Thymus (tissue), 14 donors: ENCODE data around the gene LIPN. TPM values are rescaled to one million over a fixed set of nuclear protein-coding genes. Genes with fewer than 3 reads are reported as not detected.

Experiments used
- DNase-seq, 9 donors: peaks; one replicate each; pipeline ENCODE4 v3.0.0-alpha.2; 2013; ENCODE audit warnings: low spot score in 9 of 9, low read depth in 6 of 9, missing footprints in 1 of 9
- H3K27ac ChIP-seq, 2 donors: one replicate each; pipeline ENCODE4 v1.5.1; 2013; ENCODE audit warnings: control low read depth in 1 of 2, low read depth in 1 of 2, low read length in 1 of 2, mild to moderate bottlenecking in 1 of 2, moderate library complexity in 1 of 2
- H3K27me3 ChIP-seq, 2 donors: one replicate each; pipeline ENCODE4 v1.5.1; 2013; ENCODE audit warnings: low read length in 1 of 2; ENCODE audit not compliant: control insufficient read depth in 2 of 2, insufficient read depth in 1 of 2
- H3K36me3 ChIP-seq, 2 donors: one replicate each; pipeline ENCODE4 v1.5.1; 2013; ENCODE audit warnings: low read length in 1 of 2, mild to moderate bottlenecking in 1 of 2, moderate library complexity in 1 of 2; ENCODE audit not compliant: control insufficient read depth in 2 of 2, insufficient read depth in 2 of 2
- H3K4me1 ChIP-seq, 2 donors: one replicate each; pipeline ENCODE4 v1.5.1; 2013; ENCODE audit warnings: low read length in 2 of 2; ENCODE audit not compliant: control insufficient read depth in 2 of 2, insufficient read depth in 2 of 2
- H3K4me3 ChIP-seq, 2 donors: one replicate each; pipeline ENCODE4 v1.5.1; 2013; ENCODE audit warnings: low read length in 2 of 2, control low read depth in 1 of 2, mild to moderate bottlenecking in 1 of 2
- H3K9me3 ChIP-seq, 2 donors: one replicate each; pipeline ENCODE4 v1.5.1; 2013; ENCODE audit warnings: low read length in 1 of 2, mild to moderate bottlenecking in 1 of 2; ENCODE audit not compliant: control insufficient read depth in 2 of 2, insufficient read depth in 1 of 2
- WGBS: extraction: QIAGEN DNeasy Blood & Tissue Kit; methylation state at CpG from one replicate; pipeline ENCODE4 v1.1.7; 2013; 5-methylcytosine and 5-hydroxymethylcytosine counted together
- long read RNA-seq, 10 donors: transcript quantifications; one replicate each; lab custom pipeline, GENCODE V29; 2026
- polyA plus RNA-seq: library from polyadenylated mRNA; stranded (reverse); fragments of 200-250 nt; gene quantifications from one replicate; pipeline ENCODE4 v1.2.3, GENCODE V29; 2013
- total RNA-seq: library from RNA; stranded (reverse); fragments of 120-200 nt; gene quantifications from one replicate; pipeline ENCODE4 v1.2.4, GENCODE V29; 2013
- donor health status: healthy.

Gene LIPN
- total RNA-seq (0.09 TPM), polyA plus RNA-seq (0.50 TPM)
- long read RNA-seq, donor 1: 0 reads
- long read RNA-seq, donor 2: 0 reads
- long read RNA-seq, donor 3: 0 reads
- long read RNA-seq, donor 4: 0 reads
- long read RNA-seq, donor 5: 0 reads
- long read RNA-seq, donor 6: 0 reads
- long read RNA-seq, donor 7: 0 reads
- long read RNA-seq, donor 8: 0 reads
- long read RNA-seq, donor 9: 0 reads
- long read RNA-seq, donor 10: 0 reads

GRCh38 chr10:88759366-88760101 lies at the start of gene LIPN:
Gene LIPN, plus strand, starts transcription at chr10:88760020. Its CDS starts 1,386 bp downstream, at chr10:88761406.
- Histone ChIP-seq H3K4me3 (no peak within 1 kb of the TSS), H3K9me3 (no peaks in the 10 kb centered on the region), H3K27ac (no peak within 1 kb of the TSS), H3K27me3 (no peaks in the 10 kb centered on the region), H3K36me3 (no peaks in the 10 kb centered on the region), H3K4me1 (no peaks in the 10 kb centered on the region)
- 93% methylated on average over 7 of the region's 7 CpGs for WGBS
- DNase-seq: peak in 3 of 9 donors; percentile 3 to 29 (median 4)

DNA sequence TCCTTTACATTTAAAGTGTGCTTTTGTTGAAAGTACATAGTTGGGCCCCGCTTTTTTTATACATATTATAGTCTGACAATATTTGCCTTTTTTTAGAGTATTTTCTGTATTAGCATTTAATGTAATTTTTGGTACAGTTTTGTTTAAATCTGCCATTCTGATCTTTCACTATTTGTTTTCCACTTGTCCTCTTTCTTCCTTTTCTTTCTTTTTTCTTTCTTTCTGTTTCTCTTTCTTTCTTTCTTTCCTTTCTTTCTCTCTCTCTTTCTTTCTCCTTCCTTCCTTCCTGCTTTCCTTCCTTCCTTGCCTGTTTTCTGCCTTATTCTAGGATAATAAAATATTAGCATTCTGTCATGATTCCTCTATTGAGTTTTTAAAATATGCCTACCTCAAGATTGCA lies 44.3 kb upstream of the LIPN start:
- no peak for DNase-seq
- Histone ChIP-seq H3K27ac (no peak overlapping the region), H3K9me3 (no peaks in the 10 kb centered on the region), H3K36me3 (no peaks in the 10 kb centered on the region), H3K4me3 (no peak overlapping the region), H3K4me1 (no peaks in the 10 kb centered on the region), H3K27me3 (no peaks in the 10 kb centered on the region)
- WGBS: 99% methylated on average over 1 of the region's 1 CpG

DNA sequence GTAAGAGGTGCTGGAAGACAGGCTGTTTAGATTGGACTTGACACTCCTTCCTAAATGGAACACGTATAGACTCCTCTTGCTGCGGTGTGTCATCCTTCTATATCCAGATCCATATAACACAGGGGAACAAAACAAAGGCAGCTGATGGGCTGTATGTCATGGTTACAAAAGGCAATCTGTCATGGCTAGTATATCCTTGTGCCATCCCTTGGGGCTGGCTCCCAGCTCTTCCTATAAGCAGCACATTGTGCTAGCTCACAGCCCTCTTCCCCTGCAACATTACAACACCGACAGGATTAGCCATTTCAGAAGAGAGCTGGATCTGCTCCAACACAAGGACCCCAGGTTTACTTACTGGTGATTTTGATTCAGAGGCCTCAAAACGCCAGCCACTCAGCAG lies 38.4 kb upstream of the LIPN start:
- Histone ChIP-seq H3K27me3 (no peaks in the 10 kb centered on the region), H3K36me3 (no peaks in the 10 kb centered on the region), H3K9me3 (no peaks in the 10 kb centered on the region), H3K27ac (no peak overlapping the region), H3K4me3 (no peak overlapping the region), H3K4me1 (no peaks in the 10 kb centered on the region)
- no peak for DNase-seq
- WGBS: 96% methylated on average over 4 of the region's 4 CpGs

DNA sequence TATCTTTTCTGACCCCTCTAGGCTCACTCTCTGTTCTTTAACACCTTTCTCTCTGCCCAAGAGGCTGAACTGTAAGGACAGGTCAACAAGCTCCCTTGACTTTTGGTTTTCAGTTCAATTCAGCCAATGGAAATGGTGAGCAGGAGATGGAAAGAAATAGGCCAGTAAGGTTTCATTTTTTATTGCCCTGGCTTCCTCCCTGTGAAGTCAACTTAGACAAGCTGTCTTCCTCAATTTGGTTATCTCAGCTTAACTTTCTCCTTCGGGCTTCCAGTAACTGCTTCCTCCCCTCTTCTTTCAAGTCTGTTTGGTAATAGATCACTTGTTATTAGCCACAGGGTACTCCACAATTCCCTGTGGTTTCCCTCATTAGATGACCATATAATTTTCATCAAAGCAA lies 34.0 kb upstream of the LIPN start:
- 8% methylated on average over 1 of the region's 1 CpG for WGBS
- H3K27ac ChIP-seq: no peak overlapping the region

DNA sequence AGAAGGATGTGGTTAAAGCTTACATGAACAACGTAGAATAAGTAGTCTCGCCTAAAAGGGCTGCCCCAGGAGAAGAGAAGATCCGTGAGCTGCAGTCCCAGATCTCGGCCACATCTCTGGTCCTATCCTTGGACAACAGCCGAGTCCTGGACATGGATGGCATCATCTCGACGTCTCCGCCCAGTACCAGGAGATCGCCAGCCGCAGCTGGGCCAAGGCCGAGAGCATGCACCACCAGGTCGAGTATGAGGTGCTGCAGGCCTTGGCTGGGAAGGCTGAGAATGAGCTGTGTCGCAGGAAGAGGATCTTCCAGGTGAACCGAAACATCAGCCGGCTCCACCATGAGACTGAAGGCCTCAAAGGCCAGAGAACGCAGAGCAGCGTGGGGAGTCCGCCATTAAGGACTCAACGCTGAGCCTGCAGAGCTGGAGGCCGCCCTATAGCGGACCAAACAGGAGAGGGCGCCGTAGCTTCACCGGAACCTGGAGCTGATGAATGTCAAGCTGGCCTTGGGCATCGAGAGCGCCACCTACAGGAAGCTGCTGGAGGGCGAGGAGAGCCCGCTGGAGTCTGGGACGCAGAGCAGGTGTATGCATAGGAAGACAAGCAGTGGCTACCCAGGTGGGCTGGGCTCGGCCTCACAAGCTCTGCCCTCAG lies 31.6 kb upstream of the LIPN start:
- no peaks in the 10 kb centered on the region for H3K36me3 ChIP-seq
- no peaks in the 10 kb centered on the region for H3K4me1 ChIP-seq
- WGBS: 92% methylated on average over 30 of the region's 30 CpGs
- H3K27ac ChIP-seq: no peak overlapping the region
- H3K4me3 ChIP-seq: no peak overlapping the region
- H3K9me3 ChIP-seq: no peaks in the 10 kb centered on the region
- H3K27me3 ChIP-seq: no peaks in the 10 kb centered on the region
- DNase-seq: peak in 3 of 9 donors; percentile 9 to 26 (median 12)

More for the DNA sequence above, 34.0 kb upstream of the LIPN start:
- H3K9me3 ChIP-seq: no peaks in the 10 kb centered on the region
- DNase-seq: no peak
- no peaks in the 10 kb centered on the region for H3K4me1 ChIP-seq
- H3K4me3 ChIP-seq: no peak overlapping the region
- no peaks in the 10 kb centered on the region for H3K36me3 ChIP-seq
- no peaks in the 10 kb centered on the region for H3K27me3 ChIP-seq

DNA sequence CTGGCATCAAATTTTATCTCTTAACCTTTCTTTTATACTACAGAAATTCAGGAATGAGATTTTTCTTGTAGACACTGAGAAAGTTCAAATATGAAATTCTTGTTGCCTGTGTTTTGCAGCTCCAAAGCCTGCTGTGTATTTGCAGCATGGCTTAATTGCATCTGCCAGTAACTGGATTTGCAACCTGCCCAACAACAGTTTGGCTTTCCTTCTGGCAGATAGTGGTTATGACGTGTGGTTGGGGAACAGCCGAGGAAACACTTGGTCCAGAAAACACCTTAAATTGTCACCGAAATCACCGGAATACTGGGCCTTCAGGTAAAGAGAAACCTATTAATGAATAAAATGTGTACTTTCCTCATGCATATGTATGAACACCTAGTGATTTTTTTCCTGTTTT lies 29.0 kb upstream of the LIPN start:
- no peaks in the 10 kb centered on the region for H3K4me1 ChIP-seq
- H3K9me3 ChIP-seq: no peaks in the 10 kb centered on the region
- no peak for DNase-seq
- H3K4me3 ChIP-seq: no peak overlapping the region
- no peaks in the 10 kb centered on the region for H3K27me3 ChIP-seq
- no peak overlapping the region for H3K27ac ChIP-seq
- H3K36me3 ChIP-seq: no peaks in the 10 kb centered on the region
- 95% methylated on average over 4 of the region's 4 CpGs for WGBS

DNA sequence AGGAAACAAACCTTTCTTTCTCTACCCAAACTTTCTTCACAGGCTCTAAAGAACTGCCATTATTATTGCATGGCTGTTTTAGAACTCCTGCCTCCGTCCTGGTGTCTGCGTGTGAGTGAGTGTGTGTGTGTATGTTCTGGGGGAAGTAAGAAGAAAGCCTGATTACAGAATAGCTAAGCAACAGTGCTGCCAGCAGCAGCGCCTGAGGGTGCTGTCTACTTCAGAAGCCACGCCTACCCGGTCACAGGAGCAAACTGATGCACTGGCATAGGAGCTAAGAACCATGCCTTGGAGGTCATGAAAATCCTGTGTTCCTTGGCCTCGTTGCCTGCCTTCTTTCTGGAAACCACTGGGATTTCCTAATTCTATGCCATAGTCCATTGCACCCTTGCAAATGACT lies 28.5 kb upstream of the LIPN start:
- no peaks in the 10 kb centered on the region for H3K36me3 ChIP-seq
- 44% methylated on average over 6 of the region's 6 CpGs for WGBS
- no peaks in the 10 kb centered on the region for H3K9me3 ChIP-seq
- no peaks in the 10 kb centered on the region for H3K27me3 ChIP-seq
- peak in 4 of 9 donors; percentile 9 to 38 (median 20) for DNase-seq
- H3K4me3 ChIP-seq: no peak overlapping the region
- no peak overlapping the region for H3K27ac ChIP-seq
- no peaks in the 10 kb centered on the region for H3K4me1 ChIP-seq

GRCh38 chr10:88733215-88733614 lies 26.6 kb upstream of the LIPN start:
- Histone ChIP-seq H3K4me3 (no peak overlapping the region), H3K4me1 (no peaks in the 10 kb centered on the region), H3K36me3 (no peaks in the 10 kb centered on the region), H3K9me3 (no peaks in the 10 kb centered on the region), H3K27ac (no peak overlapping the region), H3K27me3 (no peaks in the 10 kb centered on the region)
- 93% methylated on average over 2 of the region's 2 CpGs for WGBS
- no peak for DNase-seq

DNA sequence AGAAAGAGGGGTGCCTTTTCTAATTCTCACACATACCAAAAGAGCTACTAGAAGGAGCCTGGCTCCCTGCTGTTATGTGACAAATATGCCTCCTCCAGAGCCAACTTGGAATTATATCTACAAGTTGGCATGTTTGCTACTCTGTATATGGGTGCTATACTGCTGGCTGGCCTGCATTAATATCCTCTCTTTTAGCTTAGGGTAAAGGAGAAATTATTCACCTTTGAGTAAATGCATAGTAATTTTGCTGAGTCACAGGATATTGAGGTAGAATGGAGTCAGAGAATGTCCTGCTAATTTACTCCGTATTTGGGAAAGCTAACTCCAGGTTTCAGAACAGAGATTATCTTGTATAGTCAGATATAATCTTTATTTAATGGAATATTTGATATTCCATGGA lies 24.2 kb upstream of the LIPN start:
- no peak overlapping the region for H3K27ac ChIP-seq
- no peak overlapping the region for H3K4me3 ChIP-seq
- 26% methylated on average over 1 of the region's 1 CpG for WGBS
- no peaks in the 10 kb centered on the region for H3K9me3 ChIP-seq
- no peaks in the 10 kb centered on the region for H3K4me1 ChIP-seq
- H3K36me3 ChIP-seq: no peaks in the 10 kb centered on the region
- no peaks in the 10 kb centered on the region for H3K27me3 ChIP-seq
- DNase-seq: no peak
